ENCODE measurements around the gene DYDC2. TPM values are rescaled to one million over a fixed set of nuclear protein-coding genes. Genes with fewer than 3 reads are reported as not detected.

The DYDC2 gene
- total RNA-seq, 2 donors from 2014 or later = 1.9 to 5.3 TPM

- Histone ChIP-seq H3K9me3 (ENCODE audit: control insufficient read depth, low read length) (no peaks in the 10 kb centered on the region), H3K4me3 (ENCODE audit: low read length) (no peak overlapping the region), H3K36me3 (ENCODE audit: control insufficient read depth, insufficient read depth, low read length) (no peaks in the 10 kb centered on the region), H3K4me1 (ENCODE audit: control insufficient read depth, insufficient read depth, low read length) (no peaks in the 10 kb centered on the region), H3K27ac (ENCODE audit: low read depth, low read length) (no peak overlapping the region), H3K9ac (ENCODE audit: extremely low read depth, low read length, poor library complexity, severe bottlenecking) (no peak overlapping the region), H3K27me3 (ENCODE audit: control insufficient read depth, insufficient read depth, low read length, poor library complexity, severe bottlenecking) (no peaks in the 10 kb centered on the region)
- WGBS, 2 experiments (ENCODE audit: insufficient coverage in 1 of 2, insufficient read length in 1 of 2) = 93 to 94% methylated on average over 6 to 8 of the region's 8 CpGs
- TF ChIP-seq CTCF (conservative IDR thresholded peaks at IDR 0.05) = no peak
- Mint-ChIP-seq H3K4me3 (no peak overlapping the region), H3K9me3 (no peaks in the 10 kb centered on the region), H3K36me3 (ENCODE audit: low read depth) (no peaks in the 10 kb centered on the region), H3K27ac (no peak overlapping the region), H3K4me1 (no peaks in the 10 kb centered on the region), H3K27me3 (ENCODE audit: insufficient read depth) (no peaks in the 10 kb centered on the region)
- no peak for DNase-seq
Observed at GRCh38 chr10:80400136-80400804, 43.7 kb downstream of the DYDC2 start.

GRCh38 chr10:80405035-80405434 is 48.5 kb downstream of the DYDC2 start:
- DNase-seq = no peak
- H3K27me3 ChIP-seq (ENCODE audit: control insufficient read depth, insufficient read depth, low read length, poor library complexity, severe bottlenecking) = no peaks in the 10 kb centered on the region
- WGBS, 2 experiments (ENCODE audit: insufficient coverage in 1 of 2, insufficient read length in 1 of 2) = 84 to 88% methylated on average over 1 of the region's 1 CpG
- no peaks in the 10 kb centered on the region for H3K9me3 ChIP-seq (ENCODE audit: control insufficient read depth, low read length)
- Mint-ChIP-seq H3K9me3 (no peaks in the 10 kb centered on the region), H3K36me3 (ENCODE audit: low read depth) (no peaks in the 10 kb centered on the region), H3K27me3 (ENCODE audit: insufficient read depth) (peaks cover 4% of the 10 kb centered on the region), H3K4me3 (no peak overlapping the region), H3K27ac (no peak overlapping the region), H3K4me1 (peaks cover 15% of the 10 kb centered on the region)
- no peaks in the 10 kb centered on the region for H3K4me1 ChIP-seq (ENCODE audit: control insufficient read depth, insufficient read depth, low read length)
- no peak overlapping the region for H3K4me3 ChIP-seq (ENCODE audit: low read length)
- TF ChIP-seq CTCF (conservative IDR thresholded peaks at IDR 0.05) = no peak
- no peak overlapping the region for H3K27ac ChIP-seq (ENCODE audit: low read depth, low read length)
- no peak overlapping the region for H3K9ac ChIP-seq (ENCODE audit: extremely low read depth, low read length, poor library complexity, severe bottlenecking)
- no peaks in the 10 kb centered on the region for H3K36me3 ChIP-seq (ENCODE audit: control insufficient read depth, insufficient read depth, low read length)

GRCh38 chr10:80405626-80406025 is 49.0 kb downstream of the DYDC2 start:
- H3K36me3 Mint-ChIP-seq (ENCODE audit: low read depth) = no peaks in the 10 kb centered on the region
- Histone ChIP-seq H3K4me3 (ENCODE audit: low read length) (no peak overlapping the region), H3K36me3 (ENCODE audit: control insufficient read depth, insufficient read depth, low read length) (no peaks in the 10 kb centered on the region), H3K27me3 (ENCODE audit: control insufficient read depth, insufficient read depth, low read length, poor library complexity, severe bottlenecking) (no peaks in the 10 kb centered on the region), H3K9ac (ENCODE audit: extremely low read depth, low read length, poor library complexity, severe bottlenecking) (no peak overlapping the region), H3K27ac (ENCODE audit: low read depth, low read length) (peak overlapping the region; percentile 32), H3K4me1 (ENCODE audit: control insufficient read depth, insufficient read depth, low read length) (no peaks in the 10 kb centered on the region), H3K9me3 (ENCODE audit: control insufficient read depth, low read length) (no peaks in the 10 kb centered on the region)
- no peak for DNase-seq
- no peak overlapping the region for H3K27ac Mint-ChIP-seq
- no peak for TF ChIP-seq CTCF (conservative IDR thresholded peaks at IDR 0.05)
- H3K9me3 Mint-ChIP-seq = no peaks in the 10 kb centered on the region
- WGBS, 2 experiments (ENCODE audit: insufficient coverage in 1 of 2, insufficient read length in 1 of 2) = 56 to 70% methylated on average over 4 of the region's 4 CpGs
- H3K4me3 Mint-ChIP-seq = no peak overlapping the region
- H3K4me1 Mint-ChIP-seq = peaks cover 19% of the 10 kb centered on the region
- peaks cover 4% of the 10 kb centered on the region for H3K27me3 Mint-ChIP-seq (ENCODE audit: insufficient read depth)
